GM12878 (cell line): ENCODE measurements around the gene MYBPHL. TPM values are rescaled to one million over a fixed set of nuclear protein-coding genes. Genes with fewer than 3 reads are reported as not detected.

Source experiments
- ATAC-seq: fragments of 200-7000 bp; cut with Tn5 transposase; 3 replicates; pipeline ENCODE4 v1.9.1; 2020; ENCODE audit warnings: mild to moderate bottlenecking, moderate library complexity
- BruUV-seq: library from RNA; stranded (reverse); fragments of 400-500 nt; replicated peaks from 2 replicates; lab custom pipeline; 2021; lab: Mats Ljungman, UMichigan
- CTCF ChIA-PET: fragments of 300-600 bp; sonication (Branson Sonifier 250); formaldehyde crosslinking; extraction: SDS; loops from one replicate; lab custom pipeline; 2021; ENCODE audit warnings: inconsistent platforms; lab: Yijun Ruan, JAX
- POLR2A ChIA-PET: fragments of 350-600 bp; formaldehyde crosslinking; extraction: SDS; loops from one replicate; lab custom pipeline; 2021; ENCODE audit warnings: inconsistent platforms; lab: Charles Lee
- RAD21 ChIA-PET: fragments of 300-600 bp; sonication (Branson Sonifier 250); formaldehyde crosslinking; loops from one replicate; lab custom pipeline; 2023; ENCODE audit warnings: antibody characterized with exemption; ENCODE audit not compliant: unreplicated experiment; lab: Charles Lee
- SMC1A ChIA-PET: fragments of 300-600 bp; sonication (Branson Sonifier 250); formaldehyde crosslinking; loops from one replicate; lab custom pipeline; 2023; ENCODE audit not compliant: unreplicated experiment, uncharacterized antibody; lab: Charles Lee
- DNase-seq: peaks from one replicate; pipeline ENCODE4 v3.0.0-alpha.2; 2011; ENCODE audit warnings: low read depth, low spot score
- FAIRE-seq: peaks from 3 replicates; lab custom pipeline; 2011; peaks lifted over from hg19 to GRCh38; lab: Jason Lieb, UNC
- H2AFZ ChIP-seq: 2 replicates; pipeline ENCODE4 v1.6.0; 2011; ENCODE audit warnings: low read depth, low read length, control low read depth; ENCODE audit not compliant: control insufficient read depth
- H3K27ac ChIP-seq: 2 replicates; pipeline ENCODE4 v1.5.1; 2011; ENCODE audit warnings: control low read depth; ENCODE audit not compliant: control insufficient read depth, insufficient read depth
- H3K27me3 ChIP-seq, 2 experiments: replicated peaks in 1 of 2; 2 replicates each; pipeline versions ENCODE4 v1.6.0 to v1.6.1; 2011; ENCODE audit warnings: low read length in 1 of 2; ENCODE audit not compliant: control insufficient read depth in 2 of 2, insufficient read depth in 2 of 2
- H3K36me3 ChIP-seq, 2 experiments: 2 replicates each; pipeline ENCODE4 v1.5.1; 2011; ENCODE audit warnings: low read length in 1 of 2; ENCODE audit not compliant: control insufficient read depth in 2 of 2, insufficient read depth in 2 of 2
- H3K4me1 ChIP-seq: 2 replicates; pipeline ENCODE4 v1.6.1; 2011; ENCODE audit warnings: mild to moderate bottlenecking, low read length, moderate library complexity, mixed read lengths; ENCODE audit not compliant: control insufficient read depth, insufficient read depth
- H3K4me2 ChIP-seq: 2 replicates; pipeline ENCODE4 v1.6.0; 2011; ENCODE audit warnings: control low read depth; ENCODE audit not compliant: control insufficient read depth, insufficient read depth
- H3K4me3 ChIP-seq: fragments of 200-600 bp; sonication (generic); 2 replicates; pipeline ENCODE4 v1.5.1; 2016
- H3K79me2 ChIP-seq: 2 replicates; pipeline ENCODE4 v1.6.0; 2011; ENCODE audit warnings: low read length; ENCODE audit not compliant: control insufficient read depth, insufficient read depth
- H3K9ac ChIP-seq: 2 replicates; pipeline ENCODE4 v1.8.0; 2011; ENCODE audit warnings: low read length, control low read depth, mixed read lengths; ENCODE audit not compliant: control insufficient read depth, insufficient read depth
- H3K9me3 ChIP-seq: replicated peaks from 3 replicates; pipeline ENCODE4 v1.5.1; 2011; ENCODE audit warnings: mild to moderate bottlenecking, low read length; ENCODE audit not compliant: control insufficient read depth, insufficient read depth
- H4K20me1 ChIP-seq: 2 replicates; pipeline ENCODE4 v1.6.0; 2011; ENCODE audit not compliant: control insufficient read depth, insufficient read depth
- CREB1 ChIP-seq: IDR thresholded peaks from 2 replicates; pipeline ENCODE4 v1.6.1; 2012; ENCODE audit warnings: low read depth, mild to moderate bottlenecking, inconsistent platforms
- CUX1 ChIP-seq: IDR thresholded peaks from 2 replicates; pipeline ENCODE4 v1.6.1; 2012; ENCODE audit warnings: improper control_type of control experiment, low read depth, low read length; ENCODE audit not compliant: insufficient replicate concordance
- E4F1 ChIP-seq: fragments of 450-650 bp; IDR thresholded peaks from 2 replicates; pipeline ENCODE4 v1.6.1; 2018; ENCODE audit warnings: borderline replicate concordance, mild to moderate bottlenecking; ENCODE audit not compliant: partially characterized antibody
- MTA3 ChIP-seq: IDR thresholded peaks from 2 replicates; pipeline ENCODE4 v1.6.1; 2012; ENCODE audit warnings: low read length, inconsistent platforms, borderline replicate concordance
- RAD51 ChIP-seq: fragments of 450-650 bp; IDR thresholded peaks from 2 replicates; pipeline ENCODE4 v1.6.1; 2016; ENCODE audit warnings: moderate library complexity, mild to moderate bottlenecking, inconsistent platforms
- TAF1 ChIP-seq: IDR thresholded peaks from 2 replicates; pipeline ENCODE4 v1.6.1; 2011; ENCODE audit warnings: mild to moderate bottlenecking, low read depth, low read length, borderline replicate concordance
- USF2 ChIP-seq: IDR thresholded peaks from 2 replicates; pipeline ENCODE4 v1.6.1; 2011; ENCODE audit warnings: low read depth, low read length, improper control_type of control experiment, borderline replicate concordance
- ZNF687 ChIP-seq: fragments of 450-650 bp; IDR thresholded peaks from 2 replicates; pipeline ENCODE4 v1.6.1; 2017; ENCODE audit warnings: mild to moderate bottlenecking, moderate library complexity
- WGBS: methylation state at CpG from one replicate; pipeline ENCODE4 v1.1.6; 2016; ENCODE audit warnings: low lambda C conversion rate; ENCODE audit not compliant: insufficient replicate concordance, insufficient coverage; ENCODE audit errors: missing lambda C conversion rate; 5-methylcytosine and 5-hydroxymethylcytosine counted together
- in situ Hi-C: fragments of 300-500 bp; cut with MboI; formaldehyde crosslinking; loops from 9 replicates; pipeline ENCODE4 v1.14.3; 2018; ENCODE audit warnings: mixed read lengths
- intact Hi-C: fragments of 100-400 bp; cut with micrococcal nuclease; formaldehyde crosslinking; loops from one replicate; pipeline ENCODE4 v1.14.2; 2022; ENCODE audit not compliant: unreplicated experiment
- polyA plus RNA-seq, 11 experiments: library from polyadenylated mRNA; depleted of rRNA in 4 of 11; unstranded in 6 of 11; stranded (reverse) in 5 of 11; fragments of >200 nt; fragmentation: Nextera tagmentation in 4 of 11; fragmentation: Illumina TruSeq in 1 of 11; extraction: Ambion mirVana in 4 of 11; extraction: Trizol in 1 of 11; gene quantifications; 1 replicate in 1 of 11; 2 replicates in 10 of 11; pipeline versions ENCODE4 v1.2.1 to v1.2.3, GENCODE V29; 2011 to 2016; ENCODE audit warnings: inconsistent platforms in 2 of 11, missing spikeins in 2 of 11, low read depth in 1 of 11
- total RNA-seq, 4 experiments: library from RNA; depleted of rRNA in 3 of 4; stranded (reverse); fragments of >200 nt in 3 of 4; fragmentation: Illumina TruSeq in 1 of 4; extraction: Trizol in 1 of 4; gene quantifications; 2 replicates each; pipeline versions ENCODE4 v1.2.1 to v1.2.3, GENCODE V29; 2013 to 2021

MYBPHL gene
- total and polyA plus RNA-seq, 10 of the 15 experiments (the other 5 are each of a cell fraction or from before 2014, with no cell fraction given) = 0.16 to 0.75 (median 0.54) TPM; not detected in 7

GRCh38 chr1:109270623-109271317, 36.0 kb downstream of the MYBPHL start:
- H3K9ac ChIP-seq = no peak overlapping the region
- RAD21 ChIA-PET = no interaction called here
- H3K4me3 ChIP-seq = no peak overlapping the region
- FAIRE-seq (no peak), DNase-seq (no peak), ATAC-seq (no peak)
- in situ Hi-C loops = no loop called here
- no peak overlapping the region for H3K4me2 ChIP-seq
- no peaks in the 10 kb centered on the region for H4K20me1 ChIP-seq
- 50% methylated on average over 20 of the region's 20 CpGs for WGBS
- BruUV-seq = no TSS peak
- H3K27ac ChIP-seq = no peak overlapping the region
- intact Hi-C loops = no loop called here
- H3K27me3 ChIP-seq = peaks cover 0 to 1% of the 10 kb centered on the region in 2 experiments; a peak in 1 of 4 replicates
- no peaks in the 10 kb centered on the region for H3K79me2 ChIP-seq
- H3K9me3 ChIP-seq = no peaks in the 10 kb centered on the region
- CTCF ChIA-PET = interaction anchor here (0.6 kb wide), 1 partner anchor 79 kb away, joined by 3 read pairs; no protein-coding TSS in a partner anchor
- SMC1A ChIA-PET = no interaction called here
- H2AFZ ChIP-seq = no peak overlapping the region
- no peaks in the 10 kb centered on the region for H3K4me1 ChIP-seq
- H3K36me3 ChIP-seq = no peaks in the 10 kb centered on the region
- POLR2A ChIA-PET = no interaction called here
- TF ChIP-seq USF2 (no peak), RAD51 (no peak), CUX1 (no peak), CREB1 (no peak), MTA3 (no peak), ZNF687 (no peak), E4F1 (no peak), TAF1 (no peak)
